ENCODE results near the gene DCAF7. TPM values are rescaled to one million over a fixed set of nuclear protein-coding genes. Genes with fewer than 3 reads are reported as not detected.

Gene DCAF7
- polyA plus RNA-seq, 1 of the 3 experiments (the other 2 are of a cell fraction): 63.5 TPM

- TF ChIP-seq TAF1 (IDR thresholded peaks at IDR 0.05; ENCODE audit: borderline replicate concordance, low read depth, low read length) (peak; percentile 86), RAD21 (IDR thresholded peaks at IDR 0.05; ENCODE audit: low read length) (0 out of 2 replicates have a peak, but pooled peaks have one; percentile 2), POLR2AphosphoS5 (IDR thresholded peaks at IDR 0.05; ENCODE audit: low read depth, low read length) (peak; percentile 99), FOXM1 (IDR thresholded peaks at IDR 0.05; ENCODE audit: low read depth) (no peak; the same call in 1 of the 2 replicates), EP300 (IDR thresholded peaks at IDR 0.05; ENCODE audit: borderline replicate concordance in 1 of 2, low read depth in 1 of 2, low read length in 1 of 2) (peak in 1 of 2 experiments; percentile 29; a peak in 2 of 4 replicates), MAX (IDR thresholded peaks at IDR 0.05; ENCODE audit: low read depth) (peak; percentile 5), FOSL2 (IDR thresholded peaks at IDR 0.05; ENCODE audit: borderline replicate concordance, low read depth) (no peak; the same call in 1 of the 2 replicates), SMC3 (IDR thresholded peaks at IDR 0.05; ENCODE audit: low read depth, low read length) (0 out of 2 replicates have a peak, but pooled peaks have one; percentile 6), GABPA (IDR thresholded peaks at IDR 0.05; ENCODE audit: low read depth) (peak; percentile 26; the same call in 1 of the 2 replicates), RXRA (IDR thresholded peaks at IDR 0.05; ENCODE audit: borderline replicate concordance, low read depth) (no peak), EZH2phosphoT487 (IDR thresholded peaks at IDR 0.05; ENCODE audit: borderline replicate concordance, low read depth) (no peak), NFIC (IDR thresholded peaks at IDR 0.05; ENCODE audit: borderline replicate concordance) (peak; percentile 48; the same call in 1 of the 2 replicates), RCOR1 (IDR thresholded peaks at IDR 0.05; ENCODE audit: low read length) (peak; percentile 15; the same call in 1 of the 2 replicates), JUND (IDR thresholded peaks at IDR 0.05) (no peak), TEAD4 (IDR thresholded peaks at IDR 0.05; ENCODE audit: borderline replicate concordance, insufficient read depth) (0 out of 2 replicates have a peak, but pooled peaks have one; percentile 7)
Measured at GRCh38 chr17:63621684-63622573, 71.7 kb downstream of the DCAF7 start, which contains the start of gene MAP3K3 (continued).

GRCh38 chr17:63622574-63623390, 72.5 kb downstream of the DCAF7 start:
- peak overlapping the region; percentile 42 to 70; a peak in 3 of 4 replicates for H3K27ac ChIP-seq (ENCODE audit: low read depth in 2 of 2, low read length in 1 of 2)
- H3K4me1 ChIP-seq (ENCODE audit: control insufficient read depth in 1 of 2, insufficient read depth in 2 of 2, low read depth in 1 of 2, low read length in 1 of 2): peaks cover 15 to 16% of the 10 kb centered on the region in 2 experiments; a peak in 2 of 4 replicates
- H3K9ac ChIP-seq: peak overlapping the region; percentile 72
- 2% methylated on average over 55 of the region's 100 CpGs for WGBS (ENCODE audit: low lambda C conversion rate)
- TF ChIP-seq MAX (IDR thresholded peaks at IDR 0.05; ENCODE audit: low read depth) (peak; percentile 58), MXI1 (IDR thresholded peaks at IDR 0.05; ENCODE audit: low read depth, low read length) (peak; percentile 85), SIN3A (IDR thresholded peaks at IDR 0.05; ENCODE audit: borderline replicate concordance, low read depth, low read length) (peak; percentile 94), NRF1 (IDR thresholded peaks at IDR 0.05; ENCODE audit: low read depth, low read length) (peak; percentile 37), RAD21 (IDR thresholded peaks at IDR 0.05; ENCODE audit: low read length) (peak; percentile 34), CTCF (IDR thresholded peaks at IDR 0.05) (no peak)
- ChIA-PET POLR2A (interaction anchor here (0.6 to 2.2 kb wide), 17 partner anchors 10 to 193 kb away, joined by 3 to 16 read pairs (median 6); partner anchors contain the start of genes CCDC47, CYB561, DDX42 and LIMD2), CTCF (interaction anchor here (0.7 to 29.2 kb wide), 13 partner anchors 11 to 209 kb away, joined by 3 to 827 read pairs (median 4); partner anchors contain the start of gene LIMD2)
- H3K9me2 ChIP-seq: no peaks in the 10 kb centered on the region
- H3K27me3 ChIP-seq (ENCODE audit: insufficient read depth): no peaks in the 10 kb centered on the region
- H3F3A ChIP-seq (replicated peaks; ENCODE audit: insufficient read depth): peaks cover 3% of the 10 kb centered on the region
- no peaks in the 10 kb centered on the region for H3K9me3 ChIP-seq
- peak overlapping the region; percentile 97 for H3K4me2 ChIP-seq
- DNase-seq: peak; percentile 94
- H3K4me3 ChIP-seq (ENCODE audit: low read depth in 2 of 2, low read length in 1 of 2): peak overlapping the region; percentile 79 to 87
- no peak overlapping the region; the same call in 1 of the 2 replicates for H2AFZ ChIP-seq (ENCODE audit: low read depth)
- peaks cover 39% of the 10 kb centered on the region for H4K20me1 ChIP-seq (ENCODE audit: insufficient read depth)
- H3K79me2 ChIP-seq (ENCODE audit: insufficient read depth): peaks cover 49% of the 10 kb centered on the region
- H3K36me3 ChIP-seq (replicated peaks in 1 of 2; ENCODE audit: control insufficient read depth in 1 of 2, insufficient read depth in 2 of 2, low read length in 1 of 2): no peaks in the 10 kb centered on the region

All from SK-N-SH (cell line).